HepG2 (cell line): Measurements from ENCODE around the gene SRI. TPM values are rescaled to one million over a fixed set of nuclear protein-coding genes. Genes with fewer than 3 reads are reported as not detected.

Experiments
- ATAC-seq: fragments of 200-7000 bp; cut with Tn5 transposase; 3 replicates; pipeline ENCODE4 v1.9.1; 2020; ENCODE audit warnings: mild to moderate bottlenecking, moderate library complexity
- BruUV-seq: library from RNA; stranded (reverse); fragments of 400-500 nt; replicated peaks from 2 replicates; lab custom pipeline; 2021; lab: Mats Ljungman, UMichigan
- CTCF ChIA-PET: fragments of 300-600 bp; formaldehyde crosslinking; extraction: SDS; loops from one replicate; lab custom pipeline; 2021; ENCODE audit warnings: low total read pairs, inconsistent platforms, low intra/inter-chr PET ratio; lab: Yijun Ruan, JAX
- POLR2A ChIA-PET: fragments of 350-600 bp; sonication (Branson Sonifier 250); formaldehyde crosslinking; loops from one replicate; lab custom pipeline; 2020; ENCODE audit warnings: antibody characterized with exemption, inconsistent platforms; lab: Yijun Ruan, JAX
- DNase-seq: peaks from one replicate; pipeline ENCODE4 v3.0.0-alpha.2; 2015; ENCODE audit warnings: low spot score
- FAIRE-seq: peaks from 3 replicates; lab custom pipeline; 2011; peaks lifted over from hg19 to GRCh38; lab: Jason Lieb, UNC
- H2AFZ ChIP-seq: one replicate; pipeline ENCODE4 v1.6.1; 2011; ENCODE audit warnings: low read length, inconsistent platforms
- H3K27ac ChIP-seq: fragments of 300-600 bp; 3 replicates; pipeline ENCODE4 v1.8.0; 2011; ENCODE audit warnings: mixed run types, mild to moderate bottlenecking, mixed read lengths, low read length, inconsistent platforms; ENCODE audit not compliant: insufficient read depth; ENCODE audit errors: extremely low read length
- H3K27me3 ChIP-seq, 2 experiments: fragments of 200-600 bp in 1 of 2; 2 replicates in 1 of 2; 3 replicates in 1 of 2; pipeline versions ENCODE4 v1.6.0 to v1.8.0; 2011; ENCODE audit warnings: low read length in 2 of 2, mild to moderate bottlenecking in 2 of 2, moderate library complexity in 2 of 2, inconsistent platforms in 1 of 2; ENCODE audit not compliant: insufficient read depth in 2 of 2, control insufficient read depth in 1 of 2
- H3K36me3 ChIP-seq, 2 experiments: fragments of 200-600 bp in 1 of 2; replicated peaks in 1 of 2; 2 replicates in 1 of 2; 3 replicates in 1 of 2; pipeline versions ENCODE4 v1.5.1 to v1.8.0; 2011; ENCODE audit warnings: low read length in 2 of 2, inconsistent platforms in 1 of 2; ENCODE audit not compliant: insufficient read depth in 2 of 2, control insufficient read depth in 1 of 2
- H3K4me1 ChIP-seq: 2 replicates; pipeline ENCODE4 v1.5.1; 2012; ENCODE audit warnings: low read length, inconsistent platforms; ENCODE audit not compliant: insufficient read depth
- H3K4me2 ChIP-seq: 2 replicates; pipeline ENCODE4 v1.6.0; 2011; ENCODE audit warnings: low read depth, low read length, inconsistent platforms
- H3K4me3 ChIP-seq, 3 experiments: fragments of 200-600 bp in 1 of 3; sonication (generic), shearing (Covaris generic) in 1 of 3; replicated peaks in 1 of 3; 2 replicates each; pipeline ENCODE4 v1.5.1; 2011 to 2016; ENCODE audit warnings: low read length in 3 of 3, inconsistent platforms in 2 of 3, low read depth in 2 of 3, mild to moderate bottlenecking in 2 of 3, control low read depth in 1 of 3, mixed read lengths in 1 of 3; ENCODE audit not compliant: insufficient read depth in 1 of 3
- H3K79me2 ChIP-seq: one replicate; pipeline ENCODE4 v1.6.1; 2011; ENCODE audit warnings: low read length, inconsistent platforms; ENCODE audit not compliant: insufficient read depth
- H3K9ac ChIP-seq: 2 replicates; pipeline ENCODE4 v1.6.0; 2011; ENCODE audit warnings: mild to moderate bottlenecking, low read depth, low read length, inconsistent platforms; ENCODE audit not compliant: insufficient read depth
- H3K9me3 ChIP-seq: 2 replicates; pipeline ENCODE4 v1.5.1; 2012; ENCODE audit warnings: mild to moderate bottlenecking, low read length
- H4K20me1 ChIP-seq: 2 replicates; pipeline ENCODE4 v1.6.0; 2011; ENCODE audit warnings: inconsistent platforms, mild to moderate bottlenecking, low read length, moderate library complexity; ENCODE audit not compliant: insufficient read depth
- HOXA9 ChIP-seq: sonication (generic); formaldehyde crosslinking; IDR thresholded peaks from 2 replicates; pipeline ENCODE4 v1.8.1; 2022; ENCODE audit warnings: missing genetic modification reagents, mild to moderate bottlenecking, moderate library complexity, borderline replicate concordance
- MBNL3 ChIP-seq: fragments of 250-450 bp; sonication (Bioruptor Pico); conservative IDR thresholded peaks from 2 replicates; pipeline ENCODE4 v1.8.0; 2022; ENCODE audit warnings: mild to moderate bottlenecking, inconsistent platforms
- NR3C1 ChIP-seq: sonication (generic); formaldehyde crosslinking; IDR thresholded peaks from 2 replicates; pipeline ENCODE4 v1.4.0; 2020; ENCODE audit warnings: missing genetic modification reagents
- PLRG1 ChIP-seq: fragments of 450-650 bp; conservative IDR thresholded peaks from 2 replicates; pipeline ENCODE4 v1.6.1; 2016
- POLR2A ChIP-seq, 2 experiments: IDR thresholded peaks; 2 replicates each; pipeline ENCODE4 v1.6.1; 2011; ENCODE audit warnings: low read depth in 2 of 2, low read length in 2 of 2, mild to moderate bottlenecking in 1 of 2, moderate library complexity in 1 of 2; ENCODE audit not compliant: insufficient read depth in 1 of 2
- RBFOX2 ChIP-seq: fragments of 200-400 bp; formaldehyde crosslinking; IDR thresholded peaks from 2 replicates; pipeline ENCODE4 v1.6.1; 2017; ENCODE audit warnings: low read depth, mild to moderate bottlenecking, low read length
- SETDB1 ChIP-seq: sonication (generic); formaldehyde crosslinking; IDR thresholded peaks from 2 replicates; pipeline ENCODE4 v1.5.1; 2020; ENCODE audit warnings: missing genetic modification reagents, mild to moderate bottlenecking, borderline replicate concordance
- TSC22D2 ChIP-seq: sonication (generic); formaldehyde crosslinking; IDR thresholded peaks from 2 replicates; pipeline ENCODE4 v1.5.1; 2020; ENCODE audit warnings: missing genetic modification reagents, mild to moderate bottlenecking, borderline replicate concordance
- ZNF563 ChIP-seq: sonication (generic); formaldehyde crosslinking; IDR thresholded peaks from 2 replicates; pipeline ENCODE4 v1.8.0; 2022; ENCODE audit warnings: mild to moderate bottlenecking, moderate library complexity, missing genetic modification reagents
- ZNF674 ChIP-seq: sonication (generic); formaldehyde crosslinking; IDR thresholded peaks from 2 replicates; pipeline ENCODE4 v1.5.0; 2020; ENCODE audit warnings: low read depth, mild to moderate bottlenecking, missing genetic modification reagents
- ZNF792 ChIP-seq: IDR thresholded peaks from 2 replicates; pipeline ENCODE4 v1.6.1; 2016
- WGBS: methylation state at CpG from one replicate; pipeline ENCODE4 v1.1.6; 2017; ENCODE audit warnings: low lambda C conversion rate; 5-methylcytosine and 5-hydroxymethylcytosine counted together
- in situ Hi-C: cut with HindIII; loops from 2 replicates; pipeline ENCODE4 v1.10.0; 2017; ENCODE audit warnings: low pct_unique_long_range_greater_than_20kb; ENCODE audit not compliant: extremely low pct_ligation_motif_present
- intact Hi-C: fragments of 100-400 bp; cut with micrococcal nuclease; formaldehyde crosslinking; loops from one replicate; pipeline ENCODE4 v1.10.0; 2022; ENCODE audit not compliant: unreplicated experiment
- polyA plus RNA-seq, 8 experiments: library from polyadenylated mRNA; depleted of rRNA in 3 of 8; stranded (reverse) in 7 of 8; unstranded in 1 of 8; fragments of >200 nt; fragmentation: Illumina TruSeq in 4 of 8; extraction: Trizol in 4 of 8; gene quantifications; 2 replicates each; pipeline versions ENCODE4 v1.2.1 to v1.2.3, GENCODE V29; 2011 to 2016; ENCODE audit warnings: low read depth in 4 of 8, missing spikeins in 1 of 8, mixed read lengths in 1 of 8; ENCODE audit not compliant: insufficient read depth in 1 of 8
- total RNA-seq, 5 experiments: library from RNA; depleted of rRNA; stranded (reverse); fragments of >200 nt; fragmentation: Illumina TruSeq; extraction: Trizol; gene quantifications; 2 replicates each; pipeline ENCODE4 v1.2.3, GENCODE V29; 2016; ENCODE audit warnings: low read depth in 1 of 5
- TF ChIP-seq, protein P1 (sequence below): sonication (generic); formaldehyde crosslinking; IDR thresholded peaks from 2 replicates; pipeline ENCODE4 v1.4.0; 2020; ENCODE audit warnings: missing genetic modification reagents
- TF ChIP-seq, protein P2 (sequence below): sonication (generic); formaldehyde crosslinking; IDR thresholded peaks from 2 replicates; pipeline ENCODE4 v1.8.1; 2023; ENCODE audit warnings: mild to moderate bottlenecking, moderate library complexity, missing genetic modification reagents
- TF ChIP-seq, protein P3 (sequence below): sonication (generic); formaldehyde crosslinking; IDR thresholded peaks from 2 replicates; pipeline ENCODE4 v1.4.0; 2020; ENCODE audit warnings: missing genetic modification reagents, low read depth, mild to moderate bottlenecking, borderline replicate concordance

SRI gene
- total and polyA plus RNA-seq, 2 of the 13 experiments (the other 11 are each of a cell fraction or from before 2014, with no cell fraction given), result 0.33 TPM; not detected in 1

DNA sequence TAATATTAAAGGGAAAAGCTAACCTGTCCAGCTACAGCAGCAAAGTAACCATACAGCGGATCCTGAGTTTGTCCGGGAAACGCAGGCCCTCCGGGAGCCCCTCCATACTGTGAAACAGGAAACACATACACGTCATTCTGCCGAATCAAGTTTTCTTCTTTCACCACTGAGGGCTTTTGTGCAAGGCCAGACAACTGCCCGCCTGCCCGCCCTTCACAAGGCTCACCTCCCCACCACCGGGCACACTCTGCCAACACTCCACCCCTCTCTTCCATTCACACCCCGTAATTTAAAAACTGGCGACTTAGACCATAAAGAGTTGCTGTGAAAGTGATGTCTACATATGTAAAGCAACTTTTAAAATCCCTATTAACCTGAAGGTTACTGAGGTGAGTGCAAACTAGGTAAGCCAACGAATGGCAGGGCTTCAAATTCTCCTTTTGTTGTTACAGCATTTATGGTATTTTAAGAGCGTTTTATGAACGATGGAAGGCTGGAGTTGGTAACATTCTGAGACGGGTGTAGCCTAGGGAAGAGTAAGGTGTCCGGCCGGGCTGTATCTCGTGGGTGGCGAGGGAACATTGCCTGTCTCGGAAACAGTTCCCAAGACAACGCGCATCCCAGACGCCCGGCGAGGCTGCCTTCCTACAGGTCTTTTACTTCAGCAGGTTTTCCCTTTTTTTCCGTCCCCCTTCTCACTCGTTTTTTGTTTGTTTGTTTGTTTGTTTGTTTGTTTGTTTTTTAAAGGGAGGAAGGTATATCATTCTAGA, 817 bp downstream of the SRI start:
- no peak for DNase-seq
- Histone ChIP-seq H3K27me3 (peaks cover 3 to 19% of the 10 kb centered on the region in 2 experiments; a peak in 2 of 5 replicates), H3K4me2 (no peak overlapping the region), H3K27ac (no peak overlapping the region), H3K4me1 (no peaks in the 10 kb centered on the region), H4K20me1 (no peaks in the 10 kb centered on the region), H3K4me3 (no peak overlapping the region), H3K79me2 (no peaks in the 10 kb centered on the region), H2AFZ (no peak overlapping the region), H3K9ac (no peak overlapping the region), H3K9me3 (no peaks in the 10 kb centered on the region), H3K36me3 (no peaks in the 10 kb centered on the region)
- ChIA-PET CTCF (no interaction called here), POLR2A (no interaction called here)
- BruUV-seq, result no TSS peak
- no peak for ATAC-seq
- in situ Hi-C loops (no loop called here), intact Hi-C loops (no loop called here)
- FAIRE-seq, result no peak
- WGBS, result 67% methylated on average over 27 of the region's 27 CpGs
- TF ChIP-seq, protein P1, sequence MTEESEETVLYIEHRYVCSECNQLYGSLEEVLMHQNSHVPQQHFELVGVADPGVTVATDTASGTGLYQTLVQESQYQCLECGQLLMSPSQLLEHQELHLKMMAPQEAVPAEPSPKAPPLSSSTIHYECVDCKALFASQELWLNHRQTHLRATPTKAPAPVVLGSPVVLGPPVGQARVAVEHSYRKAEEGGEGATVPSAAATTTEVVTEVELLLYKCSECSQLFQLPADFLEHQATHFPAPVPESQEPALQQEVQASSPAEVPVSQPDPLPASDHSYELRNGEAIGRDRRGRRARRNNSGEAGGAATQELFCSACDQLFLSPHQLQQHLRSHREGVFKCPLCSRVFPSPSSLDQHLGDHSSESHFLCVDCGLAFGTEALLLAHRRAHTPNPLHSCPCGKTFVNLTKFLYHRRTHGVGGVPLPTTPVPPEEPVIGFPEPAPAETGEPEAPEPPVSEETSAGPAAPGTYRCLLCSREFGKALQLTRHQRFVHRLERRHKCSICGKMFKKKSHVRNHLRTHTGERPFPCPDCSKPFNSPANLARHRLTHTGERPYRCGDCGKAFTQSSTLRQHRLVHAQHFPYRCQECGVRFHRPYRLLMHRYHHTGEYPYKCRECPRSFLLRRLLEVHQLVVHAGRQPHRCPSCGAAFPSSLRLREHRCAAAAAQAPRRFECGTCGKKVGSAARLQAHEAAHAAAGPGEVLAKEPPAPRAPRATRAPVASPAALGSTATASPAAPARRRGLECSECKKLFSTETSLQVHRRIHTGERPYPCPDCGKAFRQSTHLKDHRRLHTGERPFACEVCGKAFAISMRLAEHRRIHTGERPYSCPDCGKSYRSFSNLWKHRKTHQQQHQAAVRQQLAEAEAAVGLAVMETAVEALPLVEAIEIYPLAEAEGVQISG (CRISPR knock-in tag), result no peak
- TF ChIP-seq POLR2A (IDR thresholded peaks at IDR 0.05; ENCODE audit: insufficient read depth in 1 of 2, low read depth in 2 of 2, low read length in 2 of 2) (no peak), MBNL3 (CRISPR knock-in tag) (no peak), RBFOX2 (no peak), TSC22D2 (CRISPR knock-in tag) (no peak), HOXA9 (CRISPR knock-in tag) (no peak), ZNF674 (no peak), ZNF563 (CRISPR knock-in tag) (no peak), SETDB1 (CRISPR knock-in tag) (no peak), PLRG1 (no peak), ZNF792 (CRISPR knock-in tag) (no peak), NR3C1 (CRISPR knock-in tag) (no peak)
- TF ChIP-seq, protein P2, sequence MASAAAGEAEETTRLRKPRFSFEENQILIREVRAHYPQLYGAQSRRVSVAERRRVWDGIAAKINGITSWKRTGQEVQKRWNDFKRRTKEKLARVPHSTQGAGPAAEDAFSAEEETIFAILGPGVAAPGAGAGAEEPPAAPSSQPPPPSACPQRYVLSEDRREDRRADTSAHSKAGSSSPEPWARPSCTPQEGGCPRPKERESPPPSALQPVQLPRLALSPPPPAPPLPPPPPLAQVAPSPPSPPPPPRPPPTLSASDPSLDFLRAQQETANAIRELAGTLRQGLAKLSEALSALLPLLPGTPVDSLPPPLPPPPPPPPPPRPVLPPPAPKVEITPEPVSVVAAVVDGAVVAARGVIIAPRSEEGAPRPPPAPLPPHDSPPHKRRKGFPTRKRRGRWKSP (CRISPR knock-in tag), result no peak
- TF ChIP-seq, protein P3, sequence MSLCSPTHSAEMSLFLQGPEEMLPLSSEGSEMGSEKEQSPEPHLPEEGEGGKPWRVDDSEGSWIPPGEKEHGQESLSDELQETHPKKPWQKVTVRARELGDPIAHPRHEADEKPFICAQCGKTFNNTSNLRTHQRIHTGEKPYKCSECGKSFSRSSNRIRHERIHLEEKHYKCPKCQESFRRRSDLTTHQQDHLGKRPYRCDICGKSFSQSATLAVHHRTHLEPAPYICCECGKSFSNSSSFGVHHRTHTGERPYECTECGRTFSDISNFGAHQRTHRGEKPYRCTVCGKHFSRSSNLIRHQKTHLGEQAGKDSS (CRISPR knock-in tag), result no peak
